SH-SY5Y (cell line): Measurements from ENCODE around the gene GNE.

ENCODE experiments used
- GATA2 ChIP-seq: IDR thresholded peaks from 2 replicates; pipeline ENCODE4 v1.6.1; 2011; ENCODE audit warnings: mild to moderate bottlenecking, low read depth, low read length
- GATA3 ChIP-seq: IDR thresholded peaks from 2 replicates; pipeline ENCODE4 v1.6.1; 2011; ENCODE audit warnings: low read depth, mild to moderate bottlenecking, low read length, moderate library complexity

GNE gene

GRCh38 chr9:36280989-36281388 lies 22.7 kb upstream of the GNE start:
- no peak for TF ChIP-seq GATA2
- no peak for TF ChIP-seq GATA3

- no peak for TF ChIP-seq GATA2
- TF ChIP-seq GATA3, result no peak
These were observed 20.0 kb upstream of the GNE start for GRCh38 chr9:36278243-36278642.

GRCh38 chr9:36276781-36277181 lies 18.5 kb upstream of the GNE start:
- no peak for TF ChIP-seq GATA2
- TF ChIP-seq GATA3, result no peak

GRCh38 chr9:36276254-36276653 lies 18.0 kb upstream of the GNE start:
- TF ChIP-seq GATA2, result no peak
- no peak for TF ChIP-seq GATA3

DNA sequence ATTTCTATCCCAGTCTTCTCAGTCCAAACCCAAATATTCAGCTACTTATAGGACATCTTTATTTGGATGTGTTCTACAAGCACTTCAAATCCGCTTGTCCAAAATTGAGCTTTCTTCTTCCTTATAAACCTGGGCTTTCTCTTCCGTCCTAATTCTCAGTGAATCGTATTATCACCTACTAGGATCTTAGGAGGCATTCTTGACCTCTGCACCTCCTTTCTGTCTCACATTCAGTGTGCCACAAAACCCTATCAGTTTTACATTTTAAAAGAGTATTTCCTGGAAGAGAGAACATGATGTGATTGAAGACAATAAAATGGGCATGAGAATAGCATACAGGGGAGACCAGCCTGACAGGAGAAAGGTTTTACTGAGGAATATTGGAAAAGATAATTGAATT lies 16.8 kb upstream of the GNE start:
- TF ChIP-seq GATA2 (no peak), GATA3 (no peak)

- TF ChIP-seq GATA3, result no peak
- no peak for TF ChIP-seq GATA2
These were observed 9.8 kb upstream of the GNE start for GRCh38 chr9:36268007-36268427.

- TF ChIP-seq GATA3 (no peak), GATA2 (no peak)
These were observed 6.6 kb upstream of the GNE start for GRCh38 chr9:36264896-36265295.

DNA sequence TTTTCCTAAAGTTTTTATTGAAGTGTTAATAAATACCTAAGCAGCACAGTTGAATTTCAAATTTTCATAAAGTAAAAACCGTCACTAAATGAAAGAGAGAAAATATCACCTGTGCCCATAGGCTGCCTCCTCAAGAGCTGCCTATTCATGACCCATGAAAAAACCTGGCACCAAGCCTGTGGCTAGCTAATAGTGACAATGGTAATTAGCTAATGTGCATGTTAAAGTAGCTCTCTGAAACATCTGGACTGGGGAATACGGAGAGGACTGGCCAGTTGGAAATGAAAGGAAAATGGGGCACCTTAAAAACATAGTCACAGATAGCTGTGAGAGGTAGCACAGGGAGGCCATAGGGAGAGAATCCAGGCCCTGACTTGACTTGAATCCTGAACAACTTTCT lies 5.4 kb upstream of the GNE start:
- TF ChIP-seq GATA3 (no peak), GATA2 (no peak)

GRCh38 chr9:36258996-36259533 lies 817 bp upstream of the GNE start:
- TF ChIP-seq GATA2 (no peak), GATA3 (no peak)

DNA sequence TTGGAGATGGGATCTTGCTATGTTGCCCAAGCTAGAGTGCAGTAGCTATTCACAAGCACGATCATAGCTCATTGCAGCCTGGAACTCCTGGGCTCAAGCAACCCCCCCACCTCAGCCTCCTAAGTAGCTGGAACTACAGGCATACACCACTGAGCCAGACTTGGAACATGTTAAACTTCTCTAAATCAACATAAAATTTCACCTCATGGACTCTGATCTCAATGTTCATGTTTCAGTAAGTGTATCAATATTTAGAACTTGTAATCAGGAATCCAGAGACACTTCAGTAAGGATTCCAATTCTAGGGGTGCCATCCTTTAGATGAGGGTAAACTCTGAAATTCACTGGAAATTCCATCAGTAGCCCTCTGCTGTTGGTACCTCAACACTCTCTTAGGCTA lies 6.8 kb downstream of the GNE start:
- TF ChIP-seq GATA3, result no peak
- no peak for TF ChIP-seq GATA2

GRCh38 chr9:36250079-36250478 lies 8.2 kb downstream of the GNE start:
- TF ChIP-seq GATA3, result no peak
- no peak for TF ChIP-seq GATA2

- TF ChIP-seq GATA2, result no peak
- no peak for TF ChIP-seq GATA3
These were observed 9.1 kb downstream of the GNE start for GRCh38 chr9:36249189-36249588.

DNA sequence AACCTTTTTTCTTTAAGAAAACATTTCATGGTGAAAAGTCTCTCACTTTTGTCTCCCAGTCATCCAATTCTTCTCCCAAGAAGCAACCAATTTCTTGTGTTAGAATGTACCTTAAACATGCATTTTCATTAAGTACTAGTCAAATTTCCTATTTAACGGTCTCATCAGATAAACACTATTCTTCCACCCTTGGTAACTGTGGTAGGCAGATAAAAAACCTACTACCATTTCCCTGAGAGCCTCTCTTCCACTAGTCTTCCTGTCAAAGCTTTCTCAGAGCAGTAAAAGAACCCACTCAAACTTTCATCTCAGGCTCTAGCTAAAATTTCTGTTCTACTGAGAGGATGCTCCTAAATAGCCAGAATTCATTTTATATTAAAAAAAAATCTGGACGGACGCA lies 10.9 kb downstream of the GNE start:
- TF ChIP-seq GATA2, result no peak
- TF ChIP-seq GATA3, result no peak

DNA sequence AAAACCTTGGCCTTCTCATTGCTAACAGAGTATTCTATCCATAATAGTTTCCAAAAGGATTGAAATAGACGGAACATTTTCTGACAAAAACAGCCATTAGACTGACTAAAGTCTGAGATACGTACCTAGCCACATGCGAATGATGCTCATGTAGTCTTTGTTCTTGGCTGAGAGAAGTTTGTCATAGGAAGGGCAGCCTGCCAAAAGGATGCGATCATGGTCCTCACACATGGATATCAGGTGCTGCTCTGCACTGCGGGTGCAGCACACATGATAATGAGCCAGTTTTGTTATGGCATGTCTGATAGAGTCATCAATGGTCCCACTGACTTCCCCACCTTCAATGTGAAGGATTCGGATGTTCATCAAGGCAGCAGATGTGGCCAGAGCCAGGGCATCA lies 12.3 kb downstream of the GNE start:
- TF ChIP-seq GATA3, result no peak
- no peak for TF ChIP-seq GATA2

DNA sequence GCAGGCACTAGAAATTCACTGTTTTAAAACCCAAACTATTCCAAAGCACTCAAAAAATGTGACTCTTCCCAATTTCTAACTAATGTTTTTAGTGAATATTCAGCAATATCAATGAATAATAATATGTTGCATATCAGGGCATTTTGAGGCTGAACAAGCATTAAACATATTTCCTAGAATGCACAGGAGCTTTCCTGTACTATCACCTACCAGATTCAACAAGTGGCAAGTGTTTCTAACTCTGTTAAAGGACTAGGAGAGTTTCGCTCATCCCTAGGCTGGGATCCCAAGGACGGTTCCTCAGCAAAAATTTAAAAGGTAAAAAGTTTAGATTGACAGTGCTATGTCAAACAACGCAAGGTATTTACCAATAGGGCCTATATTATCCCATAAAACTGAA lies 21.0 kb downstream of the GNE start:
- TF ChIP-seq GATA3 (no peak), GATA2 (no peak)

DNA sequence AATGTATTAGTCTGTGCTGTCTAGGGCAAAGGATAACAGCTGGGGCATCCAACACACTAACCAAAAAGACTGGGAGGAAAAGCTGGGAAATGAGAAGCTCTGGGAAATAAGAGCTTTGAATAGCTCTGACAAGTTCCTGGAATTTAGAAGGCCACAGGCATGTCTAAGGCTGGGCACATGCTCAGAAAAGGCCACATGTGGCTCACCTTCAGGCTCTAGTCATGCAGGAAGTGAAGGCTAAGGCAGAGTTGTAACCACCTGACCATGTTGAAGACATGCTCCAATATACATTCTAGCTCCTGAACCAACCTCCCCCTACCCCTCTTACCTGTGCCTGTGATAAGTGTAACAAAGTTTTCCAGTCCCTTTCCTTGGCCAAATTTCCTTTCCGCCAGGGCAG lies 35.8 kb downstream of the GNE start:
- TF ChIP-seq GATA2, result no peak
- no peak for TF ChIP-seq GATA3

DNA sequence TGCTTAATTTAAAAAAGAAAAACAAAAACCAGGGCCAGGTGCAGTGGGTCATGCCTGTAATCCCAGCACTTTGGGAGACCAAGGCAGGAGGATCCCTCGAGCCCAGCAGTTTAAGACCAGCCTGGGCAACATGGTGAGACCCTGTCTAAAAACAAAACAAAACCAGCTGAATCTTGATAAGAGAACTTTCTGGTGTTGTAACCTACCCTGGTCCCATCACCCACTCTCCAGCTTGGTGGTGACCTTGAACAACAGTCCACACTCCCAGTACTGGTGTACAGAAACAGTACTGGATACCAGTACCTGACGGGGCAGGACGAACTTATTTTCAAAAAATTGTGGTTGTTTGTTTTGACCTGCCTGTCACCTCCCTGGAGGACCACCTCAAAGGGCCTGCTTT lies 36.6 kb downstream of the GNE start:
- TF ChIP-seq GATA2 (no peak), GATA3 (no peak)
